SK-N-SH treated with all-trans-retinoic acid at 6 μM for 48 hours (cell line): Measurements from ENCODE around the gene INHBB.

Source experiments
- ATAC-seq: fragments of 200-7000 bp; cut with Tn5 transposase; 3 replicates; pipeline ENCODE4 v1.9.1; 2020; ENCODE audit warnings: mild to moderate bottlenecking, moderate library complexity
- ARNTL ChIP-seq: fragments of 450-650 bp; formaldehyde crosslinking; IDR thresholded peaks from 2 replicates; pipeline ENCODE4 v1.5.0; 2020; ENCODE audit warnings: low read depth, mild to moderate bottlenecking, moderate library complexity, borderline replicate concordance
- BACH2 ChIP-seq: fragments of 250-450 bp; sonication (Bioruptor Pico); IDR thresholded peaks from 2 replicates; pipeline ENCODE4 v1.9.0; 2021; ENCODE audit warnings: mild to moderate bottlenecking, borderline replicate concordance
- CSDC2 ChIP-seq: fragments of 250-450 bp; sonication (Bioruptor Pico); IDR thresholded peaks from 2 replicates; pipeline ENCODE4 v1.5.0; 2020; ENCODE audit warnings: mild to moderate bottlenecking, moderate library complexity
- ESRRG ChIP-seq: fragments of 250-450 bp; sonication (Bioruptor Pico); IDR thresholded peaks from 2 replicates; pipeline ENCODE4 v1.6.1; 2021; ENCODE audit warnings: mild to moderate bottlenecking
- GLIS3 ChIP-seq: fragments of 250-450 bp; sonication (Bioruptor Pico); IDR thresholded peaks from 2 replicates; pipeline ENCODE4 v1.5.0; 2020; ENCODE audit warnings: mild to moderate bottlenecking, moderate library complexity
- ISL1 ChIP-seq: fragments of 250-450 bp; sonication (Bioruptor Pico); IDR thresholded peaks from 2 replicates; pipeline ENCODE4 v2.1.2; 2022; ENCODE audit warnings: mild to moderate bottlenecking, moderate library complexity
- OSR1 ChIP-seq: fragments of 250-450 bp; sonication (Bioruptor Pico); IDR thresholded peaks from 2 replicates; pipeline ENCODE4 v1.8.0; 2022; ENCODE audit warnings: moderate library complexity, mild to moderate bottlenecking, inconsistent platforms
- PPARA ChIP-seq: fragments of 250-450 bp; sonication (Bioruptor Pico); IDR thresholded peaks from 2 replicates; pipeline ENCODE4 v1.5.0; 2020; ENCODE audit warnings: mild to moderate bottlenecking, borderline replicate concordance
- RARB ChIP-seq: fragments of 250-450 bp; sonication (Bioruptor Pico); IDR thresholded peaks from 2 replicates; pipeline ENCODE4 v1.8.0; 2021; ENCODE audit warnings: mild to moderate bottlenecking, moderate library complexity
- SNAI2 ChIP-seq: fragments of 250-450 bp; sonication (Bioruptor Pico); IDR thresholded peaks from 2 replicates; pipeline ENCODE4 v1.5.0; 2020; ENCODE audit warnings: mild to moderate bottlenecking, moderate library complexity
- TCF4 ChIP-seq: fragments of 250-450 bp; sonication (Bioruptor Pico); IDR thresholded peaks from 2 replicates; pipeline ENCODE4 v1.8.0; 2021; ENCODE audit warnings: mild to moderate bottlenecking, moderate library complexity, borderline replicate concordance
- TOX ChIP-seq: fragments of 250-450 bp; sonication (Bioruptor Pico); IDR thresholded peaks from 2 replicates; pipeline ENCODE4 v1.8.0; 2021; ENCODE audit warnings: mild to moderate bottlenecking, moderate library complexity, borderline replicate concordance
- ZC3H10 ChIP-seq: fragments of 250-450 bp; sonication (Bioruptor Pico); IDR thresholded peaks from 2 replicates; pipeline ENCODE4 v1.5.1; 2021; ENCODE audit warnings: mild to moderate bottlenecking, moderate library complexity
- ZFP3 ChIP-seq: fragments of 250-450 bp; sonication (Bioruptor Pico); IDR thresholded peaks from 2 replicates; pipeline ENCODE4 v1.5.0; 2020; ENCODE audit warnings: mild to moderate bottlenecking, moderate library complexity
- ZFP30 ChIP-seq: fragments of 450-650 bp; formaldehyde crosslinking; IDR thresholded peaks from 2 replicates; pipeline ENCODE4 v1.5.0; 2022; ENCODE audit warnings: mild to moderate bottlenecking, moderate library complexity
- ZNF565 ChIP-seq: fragments of 450-650 bp; formaldehyde crosslinking; conservative IDR thresholded peaks from 2 replicates; pipeline ENCODE4 v1.5.0; 2020; ENCODE audit warnings: low read depth, mild to moderate bottlenecking, moderate library complexity
- ZNF70 ChIP-seq: fragments of 450-650 bp; formaldehyde crosslinking; IDR thresholded peaks from 2 replicates; pipeline ENCODE4 v1.5.0; 2020; ENCODE audit warnings: mild to moderate bottlenecking, moderate library complexity
- ZNF8 ChIP-seq: fragments of 450-650 bp; formaldehyde crosslinking; IDR thresholded peaks from 2 replicates; pipeline ENCODE4 v1.5.0; 2020; ENCODE audit warnings: mild to moderate bottlenecking, moderate library complexity
- TF ChIP-seq, protein P1 (sequence below): fragments of 250-450 bp; sonication (Bioruptor Pico); IDR thresholded peaks from 2 replicates; pipeline ENCODE4 v1.5.1; 2020; ENCODE audit warnings: low read depth, mild to moderate bottlenecking, moderate library complexity
- TF ChIP-seq, protein P2 (sequence below): fragments of 250-450 bp; sonication (Bioruptor Pico); IDR thresholded peaks from 2 replicates; pipeline ENCODE4 v1.8.0; 2020; ENCODE audit warnings: mild to moderate bottlenecking, moderate library complexity, borderline replicate concordance
- TF ChIP-seq, protein P3 (sequence below): fragments of 250-450 bp; sonication (Bioruptor Pico); IDR thresholded peaks from 2 replicates; pipeline ENCODE4 v1.5.1; 2021; ENCODE audit warnings: mild to moderate bottlenecking, moderate library complexity
- TF ChIP-seq, protein P4 (sequence below): fragments of 250-450 bp; sonication (Bioruptor Pico); IDR thresholded peaks from 2 replicates; pipeline ENCODE4 v1.5.0; 2020; ENCODE audit warnings: mild to moderate bottlenecking, moderate library complexity

Gene INHBB

DNA sequence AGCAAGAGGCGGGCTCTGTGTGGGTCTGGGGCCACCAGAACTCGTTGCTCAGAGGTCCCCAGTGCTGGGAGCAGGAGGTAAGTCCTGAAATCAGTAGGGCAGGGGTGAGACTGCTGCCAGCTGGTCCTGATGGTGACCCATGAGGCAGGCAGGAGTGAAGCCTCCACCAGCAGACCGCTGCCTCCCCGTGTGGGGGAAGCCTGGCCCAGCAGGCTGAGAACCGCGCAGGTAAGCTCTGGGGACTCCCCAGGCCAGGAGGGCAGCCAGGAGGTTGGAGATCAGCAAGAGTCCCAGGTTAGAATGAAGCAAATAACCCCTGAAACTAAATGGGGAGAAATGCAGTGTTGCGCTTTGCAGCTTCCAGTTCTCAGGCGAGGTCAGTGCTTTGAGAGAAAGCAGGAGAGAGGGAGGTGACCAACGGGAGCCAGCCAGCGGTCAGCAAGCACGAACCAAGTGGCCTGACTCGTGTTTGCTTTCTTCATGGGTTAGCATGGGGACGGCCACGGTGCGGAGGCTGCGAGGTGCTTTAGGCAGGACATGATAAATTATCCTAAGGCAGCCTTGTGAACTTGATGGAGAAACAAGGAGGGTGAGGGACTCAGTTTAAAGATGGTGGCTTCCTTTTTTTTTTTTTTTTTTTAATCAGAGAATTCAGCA is 26.2 kb downstream of the INHBB start:
- no peak for ATAC-seq
- TF ChIP-seq ARNTL (CRISPR knock-in tag) (no peak), SNAI2 (CRISPR knock-in tag) (no peak), ISL1 (CRISPR knock-in tag) (no peak), BACH2 (no peak), RARB (CRISPR knock-in tag) (no peak), OSR1 (CRISPR knock-in tag) (no peak), ZNF565 (CRISPR knock-in tag) (no peak), GLIS3 (CRISPR knock-in tag) (no peak), TCF4 (CRISPR knock-in tag) (no peak), ZNF70 (CRISPR knock-in tag) (no peak), CSDC2 (no peak), ZC3H10 (CRISPR knock-in tag) (no peak), PPARA (CRISPR knock-in tag) (no peak)
- TF ChIP-seq, protein P1, sequence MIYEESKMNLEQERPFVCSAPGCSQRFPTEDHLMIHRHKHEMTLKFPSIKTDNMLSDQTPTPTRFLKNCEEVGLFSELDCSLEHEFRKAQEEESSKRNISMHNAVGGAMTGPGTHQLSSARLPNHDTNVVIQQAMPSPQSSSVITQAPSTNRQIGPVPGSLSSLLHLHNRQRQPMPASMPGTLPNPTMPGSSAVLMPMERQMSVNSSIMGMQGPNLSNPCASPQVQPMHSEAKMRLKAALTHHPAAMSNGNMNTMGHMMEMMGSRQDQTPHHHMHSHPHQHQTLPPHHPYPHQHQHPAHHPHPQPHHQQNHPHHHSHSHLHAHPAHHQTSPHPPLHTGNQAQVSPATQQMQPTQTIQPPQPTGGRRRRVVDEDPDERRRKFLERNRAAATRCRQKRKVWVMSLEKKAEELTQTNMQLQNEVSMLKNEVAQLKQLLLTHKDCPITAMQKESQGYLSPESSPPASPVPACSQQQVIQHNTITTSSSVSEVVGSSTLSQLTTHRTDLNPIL (CRISPR knock-in tag), result no peak
- TF ChIP-seq, protein P2, sequence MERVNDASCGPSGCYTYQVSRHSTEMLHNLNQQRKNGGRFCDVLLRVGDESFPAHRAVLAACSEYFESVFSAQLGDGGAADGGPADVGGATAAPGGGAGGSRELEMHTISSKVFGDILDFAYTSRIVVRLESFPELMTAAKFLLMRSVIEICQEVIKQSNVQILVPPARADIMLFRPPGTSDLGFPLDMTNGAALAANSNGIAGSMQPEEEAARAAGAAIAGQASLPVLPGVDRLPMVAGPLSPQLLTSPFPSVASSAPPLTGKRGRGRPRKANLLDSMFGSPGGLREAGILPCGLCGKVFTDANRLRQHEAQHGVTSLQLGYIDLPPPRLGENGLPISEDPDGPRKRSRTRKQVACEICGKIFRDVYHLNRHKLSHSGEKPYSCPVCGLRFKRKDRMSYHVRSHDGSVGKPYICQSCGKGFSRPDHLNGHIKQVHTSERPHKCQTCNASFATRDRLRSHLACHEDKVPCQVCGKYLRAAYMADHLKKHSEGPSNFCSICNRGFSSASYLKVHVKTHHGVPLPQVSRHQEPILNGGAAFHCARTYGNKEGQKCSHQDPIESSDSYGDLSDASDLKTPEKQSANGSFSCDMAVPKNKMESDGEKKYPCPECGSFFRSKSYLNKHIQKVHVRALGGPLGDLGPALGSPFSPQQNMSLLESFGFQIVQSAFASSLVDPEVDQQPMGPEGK, result no peak

DNA sequence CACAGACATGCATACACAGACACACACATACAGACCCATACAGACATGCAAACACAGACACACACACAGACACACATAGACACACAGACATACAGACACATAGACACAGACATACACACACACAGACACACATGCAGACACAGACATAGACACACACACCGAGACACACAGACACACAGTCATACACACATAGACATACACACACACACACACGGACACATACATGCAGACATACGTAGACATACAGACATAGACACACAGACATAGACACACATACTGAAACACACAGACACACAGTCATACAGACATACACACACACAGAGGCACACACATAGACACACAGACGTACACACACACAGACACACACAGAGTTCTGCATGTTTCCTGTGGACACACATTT is 26.9 kb downstream of the INHBB start:
- TF ChIP-seq TOX (CRISPR knock-in tag) (no peak), OSR1 (CRISPR knock-in tag) (no peak), ZNF565 (CRISPR knock-in tag) (no peak)
- TF ChIP-seq, protein P3, sequence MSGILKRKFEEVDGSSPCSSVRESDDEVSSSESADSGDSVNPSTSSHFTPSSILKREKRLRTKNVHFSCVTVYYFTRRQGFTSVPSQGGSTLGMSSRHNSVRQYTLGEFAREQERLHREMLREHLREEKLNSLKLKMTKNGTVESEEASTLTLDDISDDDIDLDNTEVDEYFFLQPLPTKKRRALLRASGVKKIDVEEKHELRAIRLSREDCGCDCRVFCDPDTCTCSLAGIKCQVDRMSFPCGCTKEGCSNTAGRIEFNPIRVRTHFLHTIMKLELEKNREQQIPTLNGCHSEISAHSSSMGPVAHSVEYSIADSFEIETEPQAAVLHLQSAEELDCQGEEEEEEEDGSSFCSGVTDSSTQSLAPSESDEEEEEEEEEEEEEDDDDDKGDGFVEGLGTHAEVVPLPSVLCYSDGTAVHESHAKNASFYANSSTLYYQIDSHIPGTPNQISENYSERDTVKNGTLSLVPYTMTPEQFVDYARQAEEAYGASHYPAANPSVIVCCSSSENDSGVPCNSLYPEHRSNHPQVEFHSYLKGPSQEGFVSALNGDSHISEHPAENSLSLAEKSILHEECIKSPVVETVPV (CRISPR knock-in tag), result no peak

DNA sequence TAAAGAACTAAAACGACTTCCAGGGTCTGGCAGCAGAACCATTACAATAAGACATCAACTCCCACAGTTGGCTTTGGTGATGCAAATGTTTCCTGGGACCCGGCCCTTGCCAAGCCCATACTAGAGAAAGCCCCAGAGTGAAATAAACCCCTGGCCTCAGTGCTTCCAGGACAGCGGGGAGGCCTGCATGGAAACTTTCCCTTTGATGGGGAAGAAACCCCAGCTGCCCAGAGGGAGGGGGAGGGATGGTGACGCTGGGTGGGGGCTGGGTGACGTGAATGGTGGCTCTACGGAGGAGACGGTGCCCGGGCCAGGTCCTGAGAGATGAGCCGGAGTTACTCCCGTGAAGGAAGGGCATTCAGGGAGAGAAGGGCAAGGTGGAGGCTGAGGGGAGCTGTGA is 27.5 kb downstream of the INHBB start:
- no peak for ATAC-seq
- no peak for TF ChIP-seq ZNF8 (CRISPR knock-in tag)
- no peak for TF ChIP-seq ARNTL (CRISPR knock-in tag)
- no peak for TF ChIP-seq PPARA (CRISPR knock-in tag)
- no peak for TF ChIP-seq SNAI2 (CRISPR knock-in tag)
- no peak for TF ChIP-seq ZC3H10 (CRISPR knock-in tag)
- no peak for TF ChIP-seq BACH2
- no peak for TF ChIP-seq ESRRG (CRISPR knock-in tag)
- no peak for TF ChIP-seq ZFP3 (CRISPR knock-in tag)
- TF ChIP-seq TOX (CRISPR knock-in tag), result no peak
- TF ChIP-seq RARB (CRISPR knock-in tag), result no peak
- no peak for TF ChIP-seq CSDC2
- no peak for TF ChIP-seq ZFP30 (CRISPR knock-in tag)
- no peak for TF ChIP-seq ISL1 (CRISPR knock-in tag)
- TF ChIP-seq, protein P3 (CRISPR knock-in tag), result no peak
- no peak for TF ChIP-seq OSR1 (CRISPR knock-in tag)
- no peak for TF ChIP-seq ZNF565 (CRISPR knock-in tag)
- TF ChIP-seq, protein P4, sequence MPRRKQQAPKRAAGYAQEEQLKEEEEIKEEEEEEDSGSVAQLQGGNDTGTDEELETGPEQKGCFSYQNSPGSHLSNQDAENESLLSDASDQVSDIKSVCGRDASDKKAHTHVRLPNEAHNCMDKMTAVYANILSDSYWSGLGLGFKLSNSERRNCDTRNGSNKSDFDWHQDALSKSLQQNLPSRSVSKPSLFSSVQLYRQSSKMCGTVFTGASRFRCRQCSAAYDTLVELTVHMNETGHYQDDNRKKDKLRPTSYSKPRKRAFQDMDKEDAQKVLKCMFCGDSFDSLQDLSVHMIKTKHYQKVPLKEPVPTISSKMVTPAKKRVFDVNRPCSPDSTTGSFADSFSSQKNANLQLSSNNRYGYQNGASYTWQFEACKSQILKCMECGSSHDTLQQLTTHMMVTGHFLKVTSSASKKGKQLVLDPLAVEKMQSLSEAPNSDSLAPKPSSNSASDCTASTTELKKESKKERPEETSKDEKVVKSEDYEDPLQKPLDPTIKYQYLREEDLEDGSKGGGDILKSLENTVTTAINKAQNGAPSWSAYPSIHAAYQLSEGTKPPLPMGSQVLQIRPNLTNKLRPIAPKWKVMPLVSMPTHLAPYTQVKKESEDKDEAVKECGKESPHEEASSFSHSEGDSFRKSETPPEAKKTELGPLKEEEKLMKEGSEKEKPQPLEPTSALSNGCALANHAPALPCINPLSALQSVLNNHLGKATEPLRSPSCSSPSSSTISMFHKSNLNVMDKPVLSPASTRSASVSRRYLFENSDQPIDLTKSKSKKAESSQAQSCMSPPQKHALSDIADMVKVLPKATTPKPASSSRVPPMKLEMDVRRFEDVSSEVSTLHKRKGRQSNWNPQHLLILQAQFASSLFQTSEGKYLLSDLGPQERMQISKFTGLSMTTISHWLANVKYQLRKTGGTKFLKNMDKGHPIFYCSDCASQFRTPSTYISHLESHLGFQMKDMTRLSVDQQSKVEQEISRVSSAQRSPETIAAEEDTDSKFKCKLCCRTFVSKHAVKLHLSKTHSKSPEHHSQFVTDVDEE (CRISPR knock-in tag), result no peak
- TF ChIP-seq, protein P2, result no peak
- no peak for TF ChIP-seq ZNF70 (CRISPR knock-in tag)

More for the DNA sequence above, 26.9 kb downstream of the INHBB start:
- no peak for ATAC-seq
